Glomerular visceral epithelial cell (primary cell): ENCODE results near the gene WDR91.
A peak's percentile ranks its signal among the peaks of the same experiment; 100 is the strongest.
"Not testable (repeated sequence)": the region's sequence is repeated elsewhere in the genome, so short reads cannot be mapped to it uniquely, and the experiment has no call there.

Source experiments
- DNase-seq: peaks from one replicate; pipeline ENCODE4 v3.0.0-alpha.2; 2016; ENCODE audit errors: extremely low spot score

Gene WDR91

DNA sequence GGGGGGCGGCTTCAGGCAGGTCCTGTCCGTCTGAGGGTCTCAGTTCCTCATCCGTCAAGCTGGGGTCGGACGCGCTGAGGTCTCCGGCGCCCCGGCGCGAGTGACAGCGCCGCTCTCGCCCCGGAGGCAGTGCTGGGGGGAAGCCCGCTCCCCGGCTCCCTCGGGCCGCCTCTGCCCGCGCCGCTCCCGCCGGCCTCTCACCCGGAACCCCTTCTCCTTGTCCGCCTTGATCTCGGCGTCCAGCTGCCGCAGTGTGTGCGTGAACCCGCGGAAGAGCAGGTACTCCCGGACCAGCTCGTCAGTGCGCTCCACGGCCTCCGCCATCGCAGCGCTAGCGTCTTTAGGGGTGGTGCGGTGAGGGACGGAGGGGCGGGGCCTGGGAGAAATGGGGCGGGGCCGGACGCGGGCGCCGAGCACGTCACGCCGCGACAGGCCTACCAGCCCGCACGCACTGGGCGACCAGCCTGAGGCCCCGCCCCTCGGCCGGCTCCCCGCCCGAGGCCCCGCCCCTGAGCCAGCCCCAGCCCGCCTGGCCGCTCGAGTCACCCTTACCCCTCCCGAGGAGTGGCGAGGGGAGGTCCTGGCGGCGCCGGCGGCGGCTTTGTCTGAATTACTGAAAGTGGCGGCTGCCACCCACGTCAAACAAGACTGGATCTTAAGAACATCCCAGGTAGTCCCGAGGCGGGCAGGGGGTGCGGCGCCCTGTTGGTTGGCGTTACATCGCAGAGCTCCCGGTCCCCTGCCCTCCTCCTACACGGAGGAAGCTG lies at the start of gene WDR91:
Gene WDR91 (minus strand): TSS at position 348 of the 767 bp plus-strand sequence. CDS start 24 bp downstream, at position 324.
- DNase-seq: peak; percentile 96

GRCh38 chr7:135260470-135260869 lies 49.1 kb upstream of the WDR91 start:
- no peak for DNase-seq

GRCh38 chr7:135259702-135260101 lies 48.4 kb upstream of the WDR91 start:
- no peak for DNase-seq

GRCh38 chr7:135258585-135258984 lies 47.3 kb upstream of the WDR91 start:
- no peak for DNase-seq

DNA sequence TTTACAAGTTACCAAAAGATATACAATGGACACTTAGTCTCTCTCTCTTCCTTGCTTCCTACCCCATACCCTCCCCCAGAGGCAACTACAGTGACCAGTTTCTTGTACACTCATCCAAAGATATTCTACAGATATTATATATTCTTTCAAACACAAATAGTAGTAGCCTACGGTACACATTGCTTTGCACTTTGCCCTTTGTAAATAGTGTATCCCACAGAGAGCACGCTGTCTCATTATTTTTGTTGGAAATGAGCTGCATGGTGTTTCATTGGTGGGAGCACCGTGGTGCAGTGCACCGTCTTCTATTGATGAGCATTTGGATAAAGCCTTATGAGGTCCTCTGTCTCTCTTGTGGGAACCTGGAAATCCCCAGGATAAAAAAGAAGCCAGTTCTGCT lies 46.5 kb upstream of the WDR91 start:
- no peak for DNase-seq

DNA sequence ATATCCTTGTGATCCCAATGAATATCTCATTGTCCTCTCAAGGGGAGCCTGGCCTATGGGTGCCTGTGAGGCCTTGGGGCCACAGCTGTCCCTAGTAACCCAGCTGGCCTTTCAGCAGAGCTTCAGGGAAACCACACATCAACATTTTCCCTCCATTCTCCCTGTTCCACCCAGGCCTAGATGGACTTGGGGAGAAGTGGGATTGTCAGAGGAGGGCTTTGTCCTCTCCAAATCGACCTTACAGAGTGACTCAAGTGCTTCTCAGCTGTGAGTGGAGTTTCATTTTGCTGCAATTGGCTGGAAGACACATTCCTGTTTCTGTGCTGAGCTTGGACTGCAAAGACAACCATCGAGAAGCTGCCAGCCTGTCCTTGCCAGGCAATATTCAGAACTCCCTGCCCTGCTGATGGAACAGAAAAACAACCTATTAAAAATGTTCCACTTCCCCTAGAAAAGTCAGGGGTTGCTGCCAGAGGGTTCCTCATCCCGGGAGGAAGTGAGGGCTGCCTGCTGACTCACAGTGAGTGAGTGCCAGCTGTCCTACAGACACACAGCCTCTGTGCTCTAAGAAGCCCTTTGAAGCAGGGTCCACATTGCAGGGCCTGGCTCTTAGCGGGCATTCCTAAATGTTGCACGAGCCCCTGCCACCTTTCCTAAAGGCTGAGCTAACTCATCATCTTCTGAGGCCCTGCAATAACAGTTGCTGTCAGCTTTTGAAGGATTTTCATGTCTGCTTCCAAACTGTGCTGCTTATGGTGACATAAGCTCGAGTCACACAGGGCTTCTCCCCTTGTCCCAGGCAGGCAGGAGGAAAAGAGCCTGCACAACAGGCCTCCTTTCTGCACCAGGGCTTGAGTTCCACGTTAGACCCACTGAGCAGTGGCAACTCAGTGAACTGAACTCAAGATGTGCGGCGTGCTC lies 42.8 kb upstream of the WDR91 start:
- DNase-seq: peak; percentile 59

- DNase-seq: no peak
These were observed 40.4 kb upstream of the WDR91 start for GRCh38 chr7:135251496-135252391.

- no peak for DNase-seq
These were observed 37.2 kb upstream of the WDR91 start for GRCh38 chr7:135248546-135248945.

- DNase-seq: no peak
These were observed 36.6 kb upstream of the WDR91 start for GRCh38 chr7:135247746-135248471.

GRCh38 chr7:135246191-135246825 lies 35.0 kb upstream of the WDR91 start:
- no peak for DNase-seq

DNA sequence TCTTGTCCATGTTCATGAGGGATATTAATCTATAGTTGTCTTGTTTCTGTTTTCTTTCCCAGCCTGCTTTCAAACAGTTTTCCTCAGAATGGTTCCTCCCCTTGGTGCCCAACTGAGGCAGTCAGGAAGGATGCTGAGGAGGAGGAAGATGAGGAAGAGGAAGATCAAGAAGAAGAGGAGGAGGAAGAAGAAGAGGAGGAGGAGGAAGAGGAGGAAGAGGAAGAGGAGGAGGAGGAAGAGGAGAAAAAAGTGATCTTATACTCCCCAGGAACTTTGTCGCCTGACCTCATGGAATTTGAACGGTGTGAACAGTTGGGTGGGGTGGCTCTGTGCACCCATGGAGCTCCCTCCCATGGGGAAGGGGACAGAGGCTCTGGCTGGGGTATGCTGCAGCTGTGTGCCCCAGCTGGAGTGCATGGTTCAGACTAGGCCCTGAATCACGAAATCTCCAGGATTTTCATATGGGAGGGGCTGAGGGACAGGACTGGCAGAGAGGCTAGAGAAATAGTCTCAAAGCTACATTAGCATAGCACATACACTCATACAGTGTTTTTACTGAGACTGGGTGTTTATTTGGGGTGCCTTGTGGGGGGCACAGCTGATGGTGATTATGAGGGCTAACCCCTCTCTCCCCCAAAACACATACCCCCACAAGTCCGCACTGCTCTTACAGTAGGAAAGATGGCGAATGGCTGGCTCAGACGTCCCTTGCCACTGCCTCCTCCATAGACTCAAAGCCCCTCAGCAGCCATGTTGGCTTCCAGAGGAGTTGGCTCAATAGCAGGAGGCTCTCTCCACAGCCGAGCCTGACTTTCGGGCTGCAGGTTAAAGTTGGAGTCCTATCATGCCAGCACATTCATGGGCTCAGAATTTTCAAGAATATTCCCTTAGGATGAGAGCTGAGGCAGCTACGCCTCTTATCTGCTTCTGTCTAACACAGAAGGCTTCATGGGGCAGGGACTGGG lies 34.2 kb upstream of the WDR91 start:
- no peak for DNase-seq

DNA sequence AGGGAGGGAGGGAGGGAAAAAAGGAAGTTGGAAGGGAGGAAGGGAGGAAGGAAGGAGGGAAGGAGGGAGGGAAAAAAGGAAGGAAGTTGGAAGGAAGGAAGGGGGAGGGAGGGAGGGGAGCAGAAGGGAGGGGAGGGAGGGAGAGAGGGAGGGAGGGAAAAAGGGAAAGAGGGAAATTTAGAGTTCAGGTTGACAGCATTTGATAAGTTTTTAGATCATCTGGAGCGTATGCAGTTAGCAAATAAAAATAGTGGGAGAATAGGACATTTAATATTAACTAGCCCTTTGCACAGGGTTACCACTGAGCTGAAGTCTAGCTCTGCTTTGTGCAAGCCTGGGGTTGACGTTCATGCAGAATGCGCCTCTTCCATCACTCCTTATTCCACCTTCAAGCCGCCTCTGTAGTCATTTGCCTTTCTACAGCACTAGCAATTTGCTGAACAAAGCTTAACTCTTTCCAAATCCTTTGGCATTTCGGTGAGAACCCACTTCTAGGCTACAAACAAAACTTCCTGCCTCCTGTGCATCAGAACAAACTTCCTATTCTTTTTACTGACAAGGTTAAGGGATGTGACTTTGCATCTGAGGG lies 30.9 kb upstream of the WDR91 start:
- DNase-seq: no peak

DNA sequence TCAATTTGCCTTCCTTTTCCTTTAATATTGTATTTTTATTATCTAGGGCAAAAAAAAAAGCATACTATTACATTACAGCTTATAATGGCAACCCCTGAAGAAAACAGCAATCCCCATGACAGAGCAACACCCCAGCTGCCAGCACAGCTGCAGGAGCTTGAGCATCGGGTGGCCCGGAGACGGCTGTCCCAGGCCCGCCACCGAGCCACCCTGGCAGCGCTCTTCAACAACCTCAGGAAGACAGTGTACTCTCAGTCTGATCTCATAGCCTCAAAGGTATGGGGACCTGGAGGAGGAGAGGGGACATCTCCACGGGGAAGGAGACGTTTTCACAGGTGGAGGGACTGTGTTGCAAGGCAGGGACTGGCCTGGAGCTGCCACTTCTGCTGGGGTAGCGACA lies 29.1 kb upstream of the WDR91 start:
- no peak for DNase-seq

DNA sequence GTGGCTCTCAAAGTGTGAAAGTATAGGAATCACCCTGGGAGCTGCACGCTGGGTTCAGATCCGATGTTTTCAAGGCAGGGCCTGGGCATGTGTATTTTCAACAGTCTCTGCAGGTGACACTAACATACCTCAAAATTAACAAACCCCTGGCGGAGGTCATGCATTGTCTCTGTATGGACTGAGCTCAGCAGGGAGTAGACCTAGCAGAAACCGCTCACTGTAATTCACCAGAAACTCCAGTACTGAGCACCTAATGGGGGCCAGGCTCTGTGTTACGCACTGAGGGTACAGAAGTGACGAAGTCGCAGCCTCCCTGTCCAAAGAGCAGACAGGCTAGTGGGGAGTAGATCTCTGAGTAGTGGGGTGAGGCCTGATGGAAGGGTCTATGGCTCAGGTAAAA lies 27.9 kb upstream of the WDR91 start:
- no peak for DNase-seq

- DNase-seq: no peak
These were observed 26.9 kb upstream of the WDR91 start for GRCh38 chr7:135238112-135238744.

GRCh38 chr7:135236727-135237126 lies 25.4 kb upstream of the WDR91 start:
- DNase-seq: peak; percentile 79

DNA sequence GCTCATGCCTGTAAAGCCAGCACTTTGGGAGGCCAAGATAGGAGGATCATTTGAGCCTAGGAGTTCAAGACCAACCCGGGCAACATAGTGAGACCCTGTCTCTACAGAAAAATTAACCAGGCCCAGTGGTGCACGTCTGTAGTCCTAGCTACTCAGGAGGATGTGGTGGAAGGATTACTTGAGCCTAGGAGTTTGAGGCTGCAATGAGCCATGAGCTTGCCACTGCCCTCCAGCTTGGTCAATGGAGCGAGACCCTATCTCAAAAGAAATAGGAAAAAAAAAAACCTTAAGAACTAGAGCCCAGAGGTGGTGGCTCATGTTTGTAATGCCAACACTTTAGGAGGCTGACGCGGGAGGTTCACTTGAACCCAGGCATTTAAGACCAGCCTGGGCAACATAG lies 24.5 kb upstream of the WDR91 start:
- DNase-seq: peak; percentile 37

- no peak for DNase-seq
These were observed 23.4 kb upstream of the WDR91 start for GRCh38 chr7:135234727-135235126.

- not testable (repeated sequence) for DNase-seq
These were observed 22.8 kb upstream of the WDR91 start for GRCh38 chr7:135234095-135234494.
